K562 (cell line): Measurements from ENCODE around the gene ZFPM1.

Experiments
- CTCF ChIP-seq, 3 experiments: IDR thresholded peaks in 2 of 3; conservative IDR thresholded peaks in 1 of 3; 2 replicates each; pipeline ENCODE4 v1.5.1; 2011 to 2012; ENCODE audit warnings: low read length in 3 of 3, mild to moderate bottlenecking in 3 of 3, control low read depth in 2 of 3, improper control_type of control experiment in 1 of 3, inconsistent platforms in 1 of 3, low read depth in 1 of 3, mixed read lengths in 1 of 3, moderate library complexity in 1 of 3; ENCODE audit not compliant: insufficient read depth in 2 of 3
- EP300 ChIP-seq: IDR thresholded peaks from 2 replicates; pipeline ENCODE4 v1.6.1; 2012; ENCODE audit warnings: low read length, improper control_type of control experiment
- L3MBTL2 ChIP-seq: fragments of 450-650 bp; IDR thresholded peaks from 2 replicates; pipeline ENCODE4 v1.6.1; 2016; ENCODE audit warnings: mild to moderate bottlenecking, moderate library complexity
- PML ChIP-seq: IDR thresholded peaks from 2 replicates; pipeline ENCODE4 v1.6.1; 2012; ENCODE audit warnings: low read length, inconsistent platforms
- SP1 ChIP-seq: sonication (generic); formaldehyde crosslinking; IDR thresholded peaks from 2 replicates; pipeline ENCODE4 v1.8.1; 2022; ENCODE audit warnings: mild to moderate bottlenecking, missing genetic modification reagents
- TBP ChIP-seq: optimal IDR thresholded peaks from 2 replicates; pipeline ENCODE3; 2011; ENCODE audit warnings: low read depth, low read length, improper control_type of control experiment
- THRA ChIP-seq: fragments of 450-650 bp; IDR thresholded peaks from 2 replicates; pipeline ENCODE4 v1.6.1; 2017; ENCODE audit warnings: mild to moderate bottlenecking, moderate library complexity

- no peak for TF ChIP-seq L3MBTL2
- TF ChIP-seq EP300 = no peak
- TF ChIP-seq CTCF (IDR thresholded peaks at IDR 0.05 in 2 of 3, conservative IDR thresholded peaks at IDR 0.05 in 1 of 3; ENCODE audit: insufficient read depth in 2 of 3, low read depth in 1 of 3, low read length in 3 of 3) = no peak
- no peak for TF ChIP-seq SP1
- no peak for TF ChIP-seq TBP
- no peak for TF ChIP-seq THRA
- TF ChIP-seq PML = no peak
Observed at GRCh38 chr16:88446736-88447135, 6.3 kb upstream of the ZFPM1 start.
